ENCODE data around the gene CCL18. TPM values are rescaled to one million over a fixed set of nuclear protein-coding genes. Genes with fewer than 3 reads are reported as not detected.

Gene CCL18
- total and polyA plus RNA-seq, 2 donors (not counting 3 experiments of a cell fraction or from before 2014, with no cell fraction given), result not detected

DNA sequence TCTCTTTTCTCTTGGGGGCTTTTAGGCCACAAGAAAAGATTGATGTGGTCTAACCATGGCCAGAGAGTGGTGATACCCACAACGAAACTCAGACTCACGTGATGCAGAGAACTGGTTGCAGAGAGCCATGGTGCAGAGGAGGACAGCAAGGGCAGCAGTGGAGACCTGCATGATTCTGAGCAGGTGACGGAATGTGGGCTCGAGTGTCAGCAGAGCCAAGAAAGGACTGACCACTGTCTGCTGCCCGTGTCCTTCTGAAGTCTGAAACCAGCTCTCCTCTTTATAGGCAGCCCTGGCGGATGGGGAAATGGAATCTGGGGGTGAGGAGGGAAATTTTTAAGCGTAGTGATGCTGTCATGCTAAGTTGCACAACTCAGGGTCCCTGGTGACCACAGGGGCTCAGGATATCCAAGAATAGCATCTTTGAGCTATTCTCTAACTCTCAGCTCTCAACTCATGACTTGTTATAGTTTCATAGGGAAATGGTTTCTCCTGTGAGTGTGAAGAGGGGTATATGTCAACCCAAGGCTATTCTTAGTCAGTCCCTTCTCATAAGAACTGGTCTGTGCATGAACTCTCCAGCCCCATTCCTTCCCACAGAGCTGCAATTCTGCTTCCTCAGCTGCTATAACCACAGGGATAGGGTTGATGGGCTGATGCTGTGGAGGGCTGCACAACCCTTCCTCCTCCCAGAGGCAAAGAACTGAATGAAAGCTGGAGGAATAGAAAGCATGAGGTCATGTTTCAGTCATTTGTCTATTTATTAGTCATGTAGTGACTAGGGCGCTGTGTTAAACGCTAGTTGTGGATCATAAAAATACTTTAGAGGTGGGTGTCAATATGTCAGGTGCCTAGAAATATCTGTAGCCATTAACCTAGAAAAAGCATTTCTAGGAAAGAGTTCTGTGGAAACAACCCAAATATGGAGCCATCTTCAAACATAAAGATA lies 26.1 kb downstream of the CCL18 start, which contains the start of gene CCL3:
Gene CCL3 (minus strand): TSS at position 256 of the 949 bp plus-strand sequence. CDS start 85 bp downstream, at position 171.
- Histone ChIP-seq H3K36me3 (ENCODE audit: control insufficient read depth in 2 of 2, extremely low read depth in 1 of 2, insufficient read depth in 2 of 2, low read length in 2 of 2) (no peaks in the 10 kb centered on the region), H3K27ac (ENCODE audit: insufficient read depth, low read depth, low read length) (no peak within 1 kb of the TSS), H3K9me1 (replicated peaks; ENCODE audit: control insufficient read depth, extremely low read depth, insufficient read depth, low read length) (no peaks in the 10 kb centered on the region), H3K4me3 (replicated peaks in 1 of 3; ENCODE audit: insufficient read depth in 1 of 3, low read depth in 1 of 3, low read length in 3 of 3) (no peak within 1 kb of the TSS), H3K9me3 (replicated peaks; ENCODE audit: control insufficient read depth, insufficient read depth, low read length) (no peaks in the 10 kb centered on the region), H3K9ac (replicated peaks; ENCODE audit: extremely low read depth, insufficient read depth, low read length) (no peak within 1 kb of the TSS), H4K20me1 (replicated peaks; ENCODE audit: control insufficient read depth, extremely low read depth, insufficient read depth, low read length) (no peaks in the 10 kb centered on the region), H3K27me3 (ENCODE audit: control insufficient read depth in 2 of 2, insufficient read depth in 2 of 2, low read length in 2 of 2) (peaks cover 8 to 9% of the 10 kb centered on the region in 2 experiments), H3K4me2 (ENCODE audit: insufficient read depth, low read length) (no peak within 1 kb of the TSS), H3K4me1 (ENCODE audit: control insufficient read depth, extremely low read depth, insufficient read depth, low read length) (no peaks in the 10 kb centered on the region), H3K79me2 (ENCODE audit: control insufficient read depth, insufficient read depth, low read length) (no peaks in the 10 kb centered on the region), H2AFZ (ENCODE audit: low read depth, low read length) (no peak within 1 kb of the TSS)
- DNase-seq (ENCODE audit: low read depth, low spot score) (no peak), FAIRE-seq (no peak)
- intact Hi-C loops (cut with micrococcal nuclease), result no loop called here
- POLR2A ChIA-PET, result no interaction called here
- no TSS peak for BruUV-seq (replicated peaks)
- TF ChIP-seq GATA2 (IDR thresholded peaks at IDR 0.05; ENCODE audit: insufficient read depth, insufficient read length, low read depth, low read length), result no peak
- CTCF ChIA-PET, result interaction anchor here (2.5 kb wide), 1 partner anchor 18 kb away, joined by 8 read pairs; no protein-coding TSS in a partner anchor
- dilution Hi-C loops (cut with MboI; ENCODE audit: extremely low pct_ligation_motif_present, low sequenced_read_pairs), result no loop called here

DNA sequence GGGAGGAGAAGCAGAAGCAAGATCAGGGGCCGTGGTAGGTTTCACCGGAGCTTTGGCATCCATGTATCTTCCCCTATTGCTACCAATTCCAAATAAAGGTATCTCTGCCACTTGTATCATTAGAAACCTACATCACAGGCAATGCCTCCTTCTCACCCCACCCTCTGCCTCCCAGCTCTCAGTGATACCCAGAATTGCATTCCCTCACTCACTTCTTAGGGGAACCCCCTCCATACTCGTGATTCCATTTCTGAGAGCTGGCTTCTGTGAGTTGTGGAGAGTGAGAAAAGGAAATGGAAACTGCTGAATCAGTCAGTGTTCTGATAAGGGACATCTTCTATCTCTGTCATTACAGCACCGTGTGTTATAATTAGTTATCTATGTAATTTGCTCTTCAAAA lies 28.2 kb downstream of the CCL18 start:
- no peaks in the 10 kb centered on the region for H3K4me1 ChIP-seq (ENCODE audit: control insufficient read depth, extremely low read depth, insufficient read depth, low read length)
- dilution Hi-C loops (cut with MboI; ENCODE audit: extremely low pct_ligation_motif_present, low sequenced_read_pairs) (no loop called here), intact Hi-C loops (cut with micrococcal nuclease) (no loop called here)
- no peak overlapping the region for H2AFZ ChIP-seq (ENCODE audit: low read depth, low read length)
- no peaks in the 10 kb centered on the region for H3K79me2 ChIP-seq (ENCODE audit: control insufficient read depth, insufficient read depth, low read length)
- no peak overlapping the region for H3K4me2 ChIP-seq (ENCODE audit: insufficient read depth, low read length)
- TF ChIP-seq FOS (IDR thresholded peaks at IDR 0.05; ENCODE audit: borderline replicate concordance, insufficient read depth, low read length) (no peak), EZH2 (IDR thresholded peaks at IDR 0.05; ENCODE audit: borderline replicate concordance, low read depth, low read length, severe bottlenecking) (no peak), GATA2 (IDR thresholded peaks at IDR 0.05; ENCODE audit: insufficient read depth, insufficient read length, low read depth, low read length) (no peak), POLR2AphosphoS5 (IDR thresholded peaks at IDR 0.05; ENCODE audit: insufficient read depth, low read depth, low read length) (no peak), POLR2A (IDR thresholded peaks at IDR 0.05; ENCODE audit: low read depth, low read length) (no peak), MYC (IDR thresholded peaks at IDR 0.05; ENCODE audit: low read depth, low read length) (no peak), JUN (IDR thresholded peaks at IDR 0.05; ENCODE audit: borderline replicate concordance, insufficient read depth, insufficient read length, low read depth) (no peak)
- TF ChIP-seq, protein P1, sequence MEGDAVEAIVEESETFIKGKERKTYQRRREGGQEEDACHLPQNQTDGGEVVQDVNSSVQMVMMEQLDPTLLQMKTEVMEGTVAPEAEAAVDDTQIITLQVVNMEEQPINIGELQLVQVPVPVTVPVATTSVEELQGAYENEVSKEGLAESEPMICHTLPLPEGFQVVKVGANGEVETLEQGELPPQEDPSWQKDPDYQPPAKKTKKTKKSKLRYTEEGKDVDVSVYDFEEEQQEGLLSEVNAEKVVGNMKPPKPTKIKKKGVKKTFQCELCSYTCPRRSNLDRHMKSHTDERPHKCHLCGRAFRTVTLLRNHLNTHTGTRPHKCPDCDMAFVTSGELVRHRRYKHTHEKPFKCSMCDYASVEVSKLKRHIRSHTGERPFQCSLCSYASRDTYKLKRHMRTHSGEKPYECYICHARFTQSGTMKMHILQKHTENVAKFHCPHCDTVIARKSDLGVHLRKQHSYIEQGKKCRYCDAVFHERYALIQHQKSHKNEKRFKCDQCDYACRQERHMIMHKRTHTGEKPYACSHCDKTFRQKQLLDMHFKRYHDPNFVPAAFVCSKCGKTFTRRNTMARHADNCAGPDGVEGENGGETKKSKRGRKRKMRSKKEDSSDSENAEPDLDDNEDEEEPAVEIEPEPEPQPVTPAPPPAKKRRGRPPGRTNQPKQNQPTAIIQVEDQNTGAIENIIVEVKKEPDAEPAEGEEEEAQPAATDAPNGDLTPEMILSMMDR (IDR thresholded peaks at IDR 0.05; ENCODE audit: extremely low read depth in 1 of 2, insufficient read depth in 1 of 2, low read depth in 1 of 2, low read length in 2 of 2), result no peak
- TF ChIP-seq, protein P2, sequence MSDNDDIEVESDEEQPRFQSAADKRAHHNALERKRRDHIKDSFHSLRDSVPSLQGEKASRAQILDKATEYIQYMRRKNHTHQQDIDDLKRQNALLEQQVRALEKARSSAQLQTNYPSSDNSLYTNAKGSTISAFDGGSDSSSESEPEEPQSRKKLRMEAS (IDR thresholded peaks at IDR 0.05; ENCODE audit: insufficient read depth, insufficient read length), result no peak
- no peaks in the 10 kb centered on the region for H3K36me3 ChIP-seq (ENCODE audit: control insufficient read depth in 2 of 2, extremely low read depth in 1 of 2, insufficient read depth in 2 of 2, low read length in 2 of 2)
- no TSS peak for BruUV-seq (replicated peaks)
- no peak overlapping the region for H3K9ac ChIP-seq (replicated peaks; ENCODE audit: extremely low read depth, insufficient read depth, low read length)
- POLR2A ChIA-PET, result no interaction called here
- no peaks in the 10 kb centered on the region for H4K20me1 ChIP-seq (replicated peaks; ENCODE audit: control insufficient read depth, extremely low read depth, insufficient read depth, low read length)
- no peak overlapping the region for H3K27ac ChIP-seq (ENCODE audit: insufficient read depth, low read depth, low read length)
- no peaks in the 10 kb centered on the region for H3K9me3 ChIP-seq (replicated peaks; ENCODE audit: control insufficient read depth, insufficient read depth, low read length)
- no peak for DNase-seq (ENCODE audit: low read depth, low spot score)
- no peak for FAIRE-seq
- H3K27me3 ChIP-seq (ENCODE audit: control insufficient read depth in 2 of 2, insufficient read depth in 2 of 2, low read length in 2 of 2), result peaks cover 8 to 9% of the 10 kb centered on the region in 2 experiments
- no peaks in the 10 kb centered on the region for H3K9me1 ChIP-seq (replicated peaks; ENCODE audit: control insufficient read depth, extremely low read depth, insufficient read depth, low read length)
- H3K4me3 ChIP-seq (replicated peaks in 1 of 3; ENCODE audit: insufficient read depth in 1 of 3, low read depth in 1 of 3, low read length in 3 of 3), result no peak overlapping the region
- CTCF ChIA-PET, result interaction anchor here (2.5 kb wide), 1 partner anchor 20 kb away, joined by 8 read pairs; no protein-coding TSS in a partner anchor
